Astrocyte (in vitro differentiated cells and primary cell): ENCODE measurements around the gene MROH2A. TPM values are rescaled to one million over a fixed set of nuclear protein-coding genes. Genes with fewer than 3 reads are reported as not detected.

ENCODE experiments used
- DNase-seq: peaks from one replicate; pipeline ENCODE4 v3.0.0-alpha.2; 2010; ENCODE audit warnings: low read depth
- FAIRE-seq: peaks from 2 replicates; lab custom pipeline; 2011; peaks lifted over from hg19 to GRCh38; lab: Jason Lieb, UNC
- H2AFZ ChIP-seq: 2 replicates; pipeline ENCODE4 v1.6.0; 2012; ENCODE audit warnings: low read depth, low read length, inconsistent platforms
- H3K27ac ChIP-seq: 2 replicates; pipeline ENCODE4 v1.5.1; 2011; ENCODE audit warnings: low read depth, low read length, inconsistent platforms
- H3K27me3 ChIP-seq: 2 replicates; pipeline ENCODE4 v1.6.0; 2011; ENCODE audit warnings: low read length, inconsistent platforms; ENCODE audit not compliant: insufficient read depth
- H3K36me3 ChIP-seq: 2 replicates; pipeline ENCODE4 v1.5.1; 2011; ENCODE audit warnings: low read length, inconsistent platforms; ENCODE audit not compliant: insufficient read depth
- H3K4me1 ChIP-seq: 2 replicates; pipeline ENCODE4 v1.5.1; 2011; ENCODE audit warnings: low read length, inconsistent platforms; ENCODE audit not compliant: insufficient read depth
- H3K4me2 ChIP-seq: 2 replicates; pipeline ENCODE4 v1.6.0; 2012; ENCODE audit warnings: low read length, inconsistent platforms
- H3K4me3 ChIP-seq: 2 replicates; pipeline ENCODE4 v1.5.1; 2011; ENCODE audit warnings: low read depth, mild to moderate bottlenecking, low read length, inconsistent platforms; ENCODE audit not compliant: insufficient read depth
- H3K79me2 ChIP-seq: 2 replicates; pipeline ENCODE4 v1.6.0; 2012; ENCODE audit warnings: mild to moderate bottlenecking, low read length, inconsistent platforms; ENCODE audit not compliant: insufficient read depth
- H3K9ac ChIP-seq: 2 replicates; pipeline ENCODE4 v1.6.0; 2012; ENCODE audit warnings: mild to moderate bottlenecking, low read length, inconsistent platforms
- H3K9me3 ChIP-seq: 2 replicates; pipeline ENCODE4 v1.5.1; 2012; ENCODE audit warnings: low read depth, mild to moderate bottlenecking, low read length, inconsistent platforms; ENCODE audit not compliant: insufficient read depth
- H4K20me1 ChIP-seq: 2 replicates; pipeline ENCODE4 v1.6.0; 2012; ENCODE audit warnings: low read length, inconsistent platforms; ENCODE audit not compliant: insufficient read depth
- H3K27ac Mint-ChIP-seq: one replicate; pipeline ENCODE4 v1.8.0; 2021; ENCODE audit warnings: mild to moderate bottlenecking, mixed read lengths; ENCODE audit not compliant: unreplicated experiment
- H3K27me3 Mint-ChIP-seq: one replicate; pipeline ENCODE4 v1.8.0; 2021; ENCODE audit warnings: low read depth, mixed read lengths; ENCODE audit not compliant: unreplicated experiment
- H3K36me3 Mint-ChIP-seq: one replicate; pipeline ENCODE4 v1.8.0; 2021; ENCODE audit warnings: low read depth, mixed read lengths; ENCODE audit not compliant: unreplicated experiment
- H3K4me1 Mint-ChIP-seq: one replicate; pipeline ENCODE4 v1.8.0; 2021; ENCODE audit warnings: low read depth, mixed read lengths; ENCODE audit not compliant: unreplicated experiment
- H3K4me3 Mint-ChIP-seq: one replicate; pipeline ENCODE4 v1.8.0; 2021; ENCODE audit warnings: mild to moderate bottlenecking, moderate library complexity, mixed read lengths; ENCODE audit not compliant: unreplicated experiment
- H3K9me3 Mint-ChIP-seq: one replicate; pipeline ENCODE4 v1.8.0; 2021; ENCODE audit warnings: mild to moderate bottlenecking, mixed read lengths; ENCODE audit not compliant: unreplicated experiment
- CTCF ChIP-seq: IDR thresholded peaks from 2 replicates; pipeline ENCODE4 v1.5.1; 2011; ENCODE audit warnings: low read depth, mild to moderate bottlenecking, inconsistent platforms, low read length, moderate library complexity; ENCODE audit not compliant: insufficient read depth
- EZH2 ChIP-seq: IDR thresholded peaks from 2 replicates; pipeline ENCODE4 v1.6.1; 2012; ENCODE audit warnings: mild to moderate bottlenecking, low read length, inconsistent platforms; ENCODE audit not compliant: insufficient read depth
- total RNA-seq: library from RNA; stranded (reverse); gene quantifications from 2 replicates; pipeline ENCODE4 v1.2.1, GENCODE V29; 2021

MROH2A gene
- total RNA-seq, 1 donor from 2014 or later, result not detected

- no peak for DNase-seq
- no peak for TF ChIP-seq EZH2
- no peak for TF ChIP-seq CTCF
- Mint-ChIP-seq H3K27ac (no peak overlapping the region), H3K9me3 (peaks cover 4% of the 10 kb centered on the region), H3K4me1 (peaks cover 4% of the 10 kb centered on the region), H3K4me3 (no peak overlapping the region), H3K27me3 (peaks cover 34% of the 10 kb centered on the region), H3K36me3 (no peaks in the 10 kb centered on the region)
- Histone ChIP-seq H3K4me1 (peaks cover 5% of the 10 kb centered on the region), H2AFZ (no peak overlapping the region), H3K27ac (no peak overlapping the region), H3K79me2 (no peaks in the 10 kb centered on the region), H3K9ac (no peak overlapping the region), H3K4me3 (no peak overlapping the region), H3K36me3 (no peaks in the 10 kb centered on the region), H3K9me3 (no peaks in the 10 kb centered on the region), H3K4me2 (no peak overlapping the region), H3K27me3 (no peaks in the 10 kb centered on the region), H4K20me1 (no peaks in the 10 kb centered on the region)
- FAIRE-seq, result no peak
These were observed 21.0 kb downstream of the MROH2A start for GRCh38 chr2:233799087-233799665.

GRCh38 chr2:233799716-233800115, 21.6 kb downstream of the MROH2A start:
- Histone ChIP-seq H3K4me3 (no peak overlapping the region), H3K4me1 (peaks cover 5% of the 10 kb centered on the region), H3K36me3 (no peaks in the 10 kb centered on the region), H3K9me3 (no peaks in the 10 kb centered on the region), H4K20me1 (no peaks in the 10 kb centered on the region), H2AFZ (no peak overlapping the region), H3K27me3 (peaks cover under 1% of the 10 kb centered on the region), H3K79me2 (no peaks in the 10 kb centered on the region), H3K27ac (no peak overlapping the region), H3K9ac (no peak overlapping the region), H3K4me2 (no peak overlapping the region)
- Mint-ChIP-seq H3K4me1 (peaks cover 4% of the 10 kb centered on the region), H3K4me3 (no peak overlapping the region), H3K27me3 (peaks cover 38% of the 10 kb centered on the region), H3K27ac (no peak overlapping the region), H3K36me3 (no peaks in the 10 kb centered on the region), H3K9me3 (peaks cover 4% of the 10 kb centered on the region)
- no peak for DNase-seq
- no peak for TF ChIP-seq CTCF
- TF ChIP-seq EZH2, result no peak
- no peak for FAIRE-seq

- Histone ChIP-seq H3K9ac (no peak overlapping the region), H3K79me2 (no peaks in the 10 kb centered on the region), H3K27ac (no peak overlapping the region), H3K4me3 (no peak overlapping the region), H3K27me3 (peaks cover 4% of the 10 kb centered on the region), H3K36me3 (no peaks in the 10 kb centered on the region), H3K4me2 (no peak overlapping the region), H2AFZ (no peak overlapping the region), H3K9me3 (no peaks in the 10 kb centered on the region), H3K4me1 (peaks cover 5% of the 10 kb centered on the region), H4K20me1 (no peaks in the 10 kb centered on the region)
- Mint-ChIP-seq H3K27ac (no peak overlapping the region), H3K9me3 (peaks cover 4% of the 10 kb centered on the region), H3K4me3 (no peak overlapping the region), H3K27me3 (peaks cover 38% of the 10 kb centered on the region), H3K4me1 (peaks cover 4% of the 10 kb centered on the region), H3K36me3 (no peaks in the 10 kb centered on the region)
- TF ChIP-seq EZH2, result no peak
- DNase-seq, result no peak
- FAIRE-seq, result no peak
These were observed 22.1 kb downstream of the MROH2A start for GRCh38 chr2:233800208-233800607.
